Immature natural killer cell (primary cell): ENCODE data around the gene SLC25A41. TPM values are rescaled to one million over a fixed set of nuclear protein-coding genes. Genes with fewer than 3 reads are reported as not detected.
"Not testable (repeated sequence)": the region's sequence is repeated elsewhere in the genome, so short reads cannot be mapped to it uniquely, and the experiment has no call there.

ENCODE experiments used
- DNase-seq, 3 donors: peaks; one replicate each; pipeline ENCODE4 v3.0.0; 2022; ENCODE audit warnings: mixed read lengths in 1 of 3
- H3K27ac Mint-ChIP-seq, 6 donors: one replicate each; pipeline ENCODE4 v1.8.0; 2020; ENCODE audit warnings: mixed read lengths in 6 of 6, mild to moderate bottlenecking in 5 of 6, inconsistent platforms in 4 of 6, moderate library complexity in 3 of 6
- H3K27me3 Mint-ChIP-seq, 3 donors: one replicate each; pipeline ENCODE4 v1.8.0; 2020 to 2021; ENCODE audit warnings: low read depth in 3 of 3, mild to moderate bottlenecking in 3 of 3, mixed read lengths in 3 of 3, moderate library complexity in 3 of 3, inconsistent platforms in 1 of 3
- H3K36me3 Mint-ChIP-seq, 3 donors: one replicate each; pipeline ENCODE4 v1.8.0; 2020; ENCODE audit warnings: mixed read lengths in 3 of 3, inconsistent platforms in 2 of 3, mild to moderate bottlenecking in 2 of 3
- H3K4me1 Mint-ChIP-seq, 2 donors: one replicate each; pipeline ENCODE4 v1.8.0; 2020; ENCODE audit warnings: inconsistent platforms in 2 of 2, mild to moderate bottlenecking in 2 of 2, mixed read lengths in 2 of 2, moderate library complexity in 1 of 2
- H3K4me3 Mint-ChIP-seq, 5 donors: one replicate each; pipeline ENCODE4 v1.8.0; 2020; ENCODE audit warnings: mild to moderate bottlenecking in 5 of 5, mixed read lengths in 5 of 5, inconsistent platforms in 3 of 5, moderate library complexity in 3 of 5
- H3K9me3 Mint-ChIP-seq, 6 donors: one replicate each; pipeline ENCODE4 v1.8.0; 2020; ENCODE audit warnings: mild to moderate bottlenecking in 6 of 6, mixed read lengths in 6 of 6, inconsistent platforms in 4 of 6, moderate library complexity in 3 of 6
- polyA plus RNA-seq, 3 donors: library from polyadenylated mRNA; unstranded; fragments of 300-500 nt; fragmentation: Illumina TruSeq; gene quantifications; one replicate each; pipeline ENCODE4 v1.2.3, GENCODE V29; 2021

The SLC25A41 gene
- polyA plus RNA-seq, 3 donors from 2014 or later, result not detected

- not testable (repeated sequence) for H3K4me1 Mint-ChIP-seq, H3K27me3 Mint-ChIP-seq, H3K4me3 Mint-ChIP-seq, H3K36me3 Mint-ChIP-seq, H3K27ac Mint-ChIP-seq, DNase-seq, H3K9me3 Mint-ChIP-seq
Measured at GRCh38 chr19:6400062-6400944, 33.3 kb downstream of the SLC25A41 start.

GRCh38 chr19:6396305-6396704 lies 37.3 kb downstream of the SLC25A41 start:
- no peak for DNase-seq
- Mint-ChIP-seq H3K4me1 (peaks cover 24 to 26% of the 10 kb centered on the region in 2 donors), H3K4me3 (no peak overlapping the region), H3K9me3 (no peaks in the 10 kb centered on the region), H3K27ac (no peak overlapping the region), H3K36me3 (no peaks in the 10 kb centered on the region), H3K27me3 (peaks cover 9 to 11% (median 10%) of the 10 kb centered on the region in 3 donors)

- Mint-ChIP-seq H3K27me3 (peaks cover 8 to 11% (median 9%) of the 10 kb centered on the region in 3 donors), H3K9me3 (no peaks in the 10 kb centered on the region), H3K4me3 (peak overlapping the region; percentile 58 to 98 (median 97)), H3K36me3 (peaks cover 0 to 4% (median 0%) of the 10 kb centered on the region in 3 donors), H3K4me1 (peaks cover 29 to 30% of the 10 kb centered on the region in 2 donors), H3K27ac (peak overlapping the region; percentile 57 to 98 (median 85))
- DNase-seq, result no peak
Measured at GRCh38 chr19:6394831-6395230, 38.7 kb downstream of the SLC25A41 start.

- DNase-seq, result no peak
- peaks cover 29 to 30% of the 10 kb centered on the region in 2 donors for H3K4me1 Mint-ChIP-seq
- H3K4me3 Mint-ChIP-seq, result peak overlapping the region; percentile 95 to 98 (median 97)
- H3K9me3 Mint-ChIP-seq, result no peaks in the 10 kb centered on the region
- H3K27me3 Mint-ChIP-seq, result peaks cover 8 to 13% (median 9%) of the 10 kb centered on the region in 3 donors
- H3K36me3 Mint-ChIP-seq, result peaks cover 0 to 4% (median 0%) of the 10 kb centered on the region in 3 donors
- peak overlapping the region; percentile 95 to 98 (median 97) for H3K27ac Mint-ChIP-seq
Measured at GRCh38 chr19:6393983-6394412, 39.6 kb downstream of the SLC25A41 start.

GRCh38 chr19:6393074-6393982 lies 40.2 kb downstream of the SLC25A41 start, which contains the start of gene GTF2F1:
Gene GTF2F1, minus strand, starts transcription at chr19:6393164. Its CDS starts 169 bp downstream, at chr19:6392995.
- H3K27ac Mint-ChIP-seq, result peak within 1 kb of the TSS; percentile 95 to 98 (median 97)
- peaks cover 8 to 13% (median 11%) of the 10 kb centered on the region in 3 donors for H3K27me3 Mint-ChIP-seq
- peak; percentile 93 to 94 (median 94) for DNase-seq
- peak within 1 kb of the TSS; percentile 95 to 98 (median 97) for H3K4me3 Mint-ChIP-seq
- peaks cover 29 to 30% of the 10 kb centered on the region in 2 donors for H3K4me1 Mint-ChIP-seq
- H3K9me3 Mint-ChIP-seq, result no peaks in the 10 kb centered on the region
- peaks cover 0 to 7% (median 0%) of the 10 kb centered on the region in 3 donors for H3K36me3 Mint-ChIP-seq

GRCh38 chr19:6392221-6393073 lies 41.1 kb downstream of the SLC25A41 start:
- Mint-ChIP-seq H3K4me1 (peaks cover 29 to 30% of the 10 kb centered on the region in 2 donors), H3K27me3 (peaks cover 8 to 13% (median 11%) of the 10 kb centered on the region in 3 donors), H3K36me3 (peaks cover 0 to 8% (median 0%) of the 10 kb centered on the region in 3 donors), H3K9me3 (no peaks in the 10 kb centered on the region), H3K27ac (peak overlapping the region; percentile 95 to 98 (median 97)), H3K4me3 (peak overlapping the region; percentile 95 to 98 (median 97))
- DNase-seq, result no peak

- no peak for DNase-seq
- peaks cover 0 to 6% (median 2%) of the 10 kb centered on the region in 3 donors for H3K27me3 Mint-ChIP-seq
- H3K4me3 Mint-ChIP-seq, result no peak overlapping the region
- no peak overlapping the region for H3K27ac Mint-ChIP-seq
- H3K4me1 Mint-ChIP-seq, result peaks cover 14 to 15% of the 10 kb centered on the region in 2 donors
- no peaks in the 10 kb centered on the region for H3K9me3 Mint-ChIP-seq
- H3K36me3 Mint-ChIP-seq, result peaks cover 0 to 21% (median 5%) of the 10 kb centered on the region in 3 donors
Measured at GRCh38 chr19:6387372-6387771, 46.2 kb downstream of the SLC25A41 start.

- peaks cover 5 to 35% (median 15%) of the 10 kb centered on the region in 3 donors for H3K36me3 Mint-ChIP-seq
- no peak overlapping the region for H3K4me3 Mint-ChIP-seq
- peaks cover 0 to 5% (median 4%) of the 10 kb centered on the region in 3 donors for H3K27me3 Mint-ChIP-seq
- no peaks in the 10 kb centered on the region for H3K9me3 Mint-ChIP-seq
- peaks cover 0 to 4% of the 10 kb centered on the region in 2 donors for H3K4me1 Mint-ChIP-seq
- H3K27ac Mint-ChIP-seq, result no peak overlapping the region
- no peak for DNase-seq
Measured at GRCh38 chr19:6384381-6384780, 49.2 kb downstream of the SLC25A41 start.

- Mint-ChIP-seq H3K9me3 (no peaks in the 10 kb centered on the region), H3K4me1 (peaks cover 0 to 4% of the 10 kb centered on the region in 2 donors), H3K36me3 (peaks cover 5 to 37% (median 18%) of the 10 kb centered on the region in 3 donors), H3K27ac (no peak overlapping the region), H3K27me3 (peaks cover 0 to 3% (median 3%) of the 10 kb centered on the region in 3 donors), H3K4me3 (no peak overlapping the region)
- DNase-seq, result no peak
Measured at GRCh38 chr19:6383188-6383587, 50.4 kb downstream of the SLC25A41 start.

- no peak for DNase-seq
- Mint-ChIP-seq H3K4me3 (no peak overlapping the region), H3K9me3 (no peaks in the 10 kb centered on the region), H3K27ac (no peak overlapping the region), H3K36me3 (peaks cover 5 to 37% (median 18%) of the 10 kb centered on the region in 3 donors), H3K4me1 (peaks cover 0 to 1% of the 10 kb centered on the region in 2 donors), H3K27me3 (peaks cover 0 to 3% (median 3%) of the 10 kb centered on the region in 3 donors)
Measured at GRCh38 chr19:6381030-6381750, 52.4 kb downstream of the SLC25A41 start.

GRCh38 chr19:6379744-6380143 lies 53.8 kb downstream of the SLC25A41 start:
- Mint-ChIP-seq H3K4me1 (no peaks in the 10 kb centered on the region), H3K27me3 (peaks cover 0 to 3% (median 3%) of the 10 kb centered on the region in 3 donors), H3K4me3 (no peak overlapping the region), H3K36me3 (peaks cover 5 to 33% (median 13%) of the 10 kb centered on the region in 3 donors), H3K27ac (no peak overlapping the region), H3K9me3 (no peaks in the 10 kb centered on the region)
- no peak for DNase-seq

GRCh38 chr19:6378486-6378885 lies 55.1 kb downstream of the SLC25A41 start:
- no peak overlapping the region for H3K27ac Mint-ChIP-seq
- H3K4me1 Mint-ChIP-seq, result peaks cover 5% of the 10 kb centered on the region in 2 donors
- peaks cover 2 to 3% (median 3%) of the 10 kb centered on the region in 3 donors for H3K27me3 Mint-ChIP-seq
- H3K9me3 Mint-ChIP-seq, result no peaks in the 10 kb centered on the region
- peaks cover 5 to 33% (median 13%) of the 10 kb centered on the region in 3 donors for H3K36me3 Mint-ChIP-seq
- DNase-seq, result no peak
- H3K4me3 Mint-ChIP-seq, result no peak overlapping the region
